Common myeloid progenitor, CD34-positive (primary cell): Measurements from ENCODE around the gene TRIM37.

Experiments
- CTCF ChIA-PET: fragments of 350-600 bp; sonication (Branson Sonifier 250); formaldehyde crosslinking; loops from one replicate; lab custom pipeline; 2021; ENCODE audit warnings: antibody characterized with exemption; lab: Charles Lee
- POLR2A ChIA-PET: fragments of 350-600 bp; sonication (Branson Sonifier 250); formaldehyde crosslinking; loops from one replicate; lab custom pipeline; 2021; ENCODE audit warnings: antibody characterized with exemption; lab: Charles Lee
- DNase-seq, 3 donors: peaks; one replicate each; pipeline versions ENCODE4 v3.0.0 to v3.0.0-alpha.2; 2013
- H3K27ac ChIP-seq, 2 experiments: 1 replicate in 1 of 2; 2 replicates in 1 of 2; pipeline ENCODE4 v1.7.0; 2013; ENCODE audit warnings: inconsistent platforms in 2 of 2, low read length in 2 of 2, mild to moderate bottlenecking in 2 of 2, low read depth in 1 of 2, moderate library complexity in 1 of 2; ENCODE audit not compliant: severe bottlenecking in 2 of 2, insufficient read depth in 1 of 2, poor library complexity in 1 of 2
- H3K27me3 ChIP-seq, 5 experiments: replicated peaks in 2 of 5; 1 replicate in 3 of 5; 2 replicates in 2 of 5; pipeline versions ENCODE4 v1.6.1 to v1.7.0; 2013; ENCODE audit warnings: low read length in 4 of 5, mild to moderate bottlenecking in 2 of 5, moderate library complexity in 2 of 5, inconsistent platforms in 1 of 5; ENCODE audit not compliant: insufficient read depth in 5 of 5, control insufficient read depth in 4 of 5
- H3K36me3 ChIP-seq, 4 experiments: 1 replicate in 2 of 4; 2 replicates in 2 of 4; pipeline versions ENCODE4 v1.6.1 to v1.7.0; 2013; ENCODE audit warnings: low read length in 3 of 4, control low read depth in 1 of 4, mild to moderate bottlenecking in 1 of 4; ENCODE audit not compliant: control insufficient read depth in 4 of 4, insufficient read depth in 4 of 4
- H3K4me1 ChIP-seq, 4 experiments: 1 replicate in 3 of 4; 2 replicates in 1 of 4; pipeline versions ENCODE4 v1.6.1 to v1.7.1; 2013; ENCODE audit warnings: low read length in 3 of 4, mild to moderate bottlenecking in 3 of 4, control low read depth in 1 of 4, inconsistent platforms in 1 of 4, moderate library complexity in 1 of 4; ENCODE audit not compliant: control insufficient read depth in 4 of 4, insufficient read depth in 4 of 4; ENCODE audit errors: control extremely low read depth in 1 of 4
- H3K4me3 ChIP-seq, 7 experiments: 1 replicate in 4 of 7; 2 replicates in 3 of 7; pipeline versions ENCODE4 v1.5.1 to v1.7.0; 2013; ENCODE audit warnings: mild to moderate bottlenecking in 7 of 7, low read length in 6 of 7, moderate library complexity in 6 of 7, inconsistent platforms in 2 of 7, low read depth in 2 of 7, control low read depth in 1 of 7; ENCODE audit not compliant: insufficient read depth in 4 of 7, control insufficient read depth in 1 of 7; ENCODE audit errors: extremely low read depth in 1 of 7
- H3K9me3 ChIP-seq, 5 experiments: 1 replicate in 4 of 5; 2 replicates in 1 of 5; pipeline versions ENCODE4 v1.6.1 to v1.7.1; 2013; ENCODE audit warnings: low read length in 4 of 5, mild to moderate bottlenecking in 2 of 5, inconsistent platforms in 1 of 5, low read depth in 1 of 5, moderate library complexity in 1 of 5; ENCODE audit not compliant: control insufficient read depth in 4 of 5, insufficient read depth in 2 of 5; ENCODE audit errors: control extremely low read depth in 1 of 5
- WGBS: methylation state at CpG from one replicate; pipeline ENCODE4 v1.1.5; 2013; ENCODE audit not compliant: insufficient coverage; 5-methylcytosine and 5-hydroxymethylcytosine counted together

Gene TRIM37

GRCh38 chr17:58936295-58936694 is 170.4 kb downstream of the TRIM37 start:
- Histone ChIP-seq H3K9me3 (no peaks in the 10 kb centered on the region), H3K4me1 (no peaks in the 10 kb centered on the region), H3K4me3 (no peak overlapping the region), H3K27me3 (no peaks in the 10 kb centered on the region), H3K36me3 (no peaks in the 10 kb centered on the region), H3K27ac (no peak overlapping the region)
- ChIA-PET POLR2A (no interaction called here), CTCF (no interaction called here)
- WGBS = no CpG with 5 or more reads among the region's 3 CpGs
- no peak for DNase-seq

GRCh38 chr17:58932956-58933355 is 173.7 kb downstream of the TRIM37 start:
- H3K27me3 ChIP-seq = no peaks in the 10 kb centered on the region
- H3K4me1 ChIP-seq = no peaks in the 10 kb centered on the region
- WGBS = no CpG with 5 or more reads among the region's 3 CpGs
- H3K36me3 ChIP-seq = no peaks in the 10 kb centered on the region
- H3K9me3 ChIP-seq = no peaks in the 10 kb centered on the region
- H3K27ac ChIP-seq = no peak overlapping the region
- CTCF ChIA-PET = no interaction called here
- DNase-seq = no peak
- POLR2A ChIA-PET = no interaction called here
- no peak overlapping the region for H3K4me3 ChIP-seq
